Panc1 (cell line): ENCODE measurements around the gene PSORS1C2. TPM values are rescaled to one million over a fixed set of nuclear protein-coding genes. Genes with fewer than 3 reads are reported as not detected.

ENCODE experiments used
- ATAC-seq: fragments of 200-7000 bp; cut with Tn5 transposase; 2 replicates; pipeline ENCODE4 v1.9.1; 2020; ENCODE audit warnings: mild to moderate bottlenecking, moderate library complexity
- BruUV-seq: library from RNA; stranded (reverse); fragments of 400-500 nt; replicated peaks from 2 replicates; lab custom pipeline; 2021; lab: Mats Ljungman, UMichigan
- CTCF ChIA-PET: fragments of 300-600 bp; sonication (Branson Sonifier 250); formaldehyde crosslinking; loops from one replicate; lab custom pipeline; 2022; ENCODE audit warnings: antibody characterized with exemption; lab: Charles Lee
- POLR2A ChIA-PET: fragments of 300-600 bp; sonication (Branson Sonifier 250); formaldehyde crosslinking; loops from one replicate; lab custom pipeline; 2022; ENCODE audit warnings: antibody characterized with exemption; lab: Charles Lee
- DNase-seq: peaks from one replicate; pipeline ENCODE4 v3.0.0-alpha.2; 2010; ENCODE audit warnings: low read depth, low spot score
- H3K27ac ChIP-seq: 2 replicates; pipeline ENCODE4 v1.5.1; 2011; ENCODE audit warnings: mild to moderate bottlenecking, low read length, inconsistent platforms
- H3K27me3 ChIP-seq: fragments of 200-500 bp; sonication (Bioruptor generic); 2 replicates; pipeline ENCODE4 v1.6.0; 2014; ENCODE audit warnings: low read length, inconsistent platforms; ENCODE audit not compliant: control insufficient read depth, insufficient read depth
- H3K36me3 ChIP-seq: fragments of 200-500 bp; sonication (Bioruptor generic); 2 replicates; pipeline ENCODE4 v1.5.1; 2014; ENCODE audit warnings: inconsistent platforms, mild to moderate bottlenecking, low read length, moderate library complexity; ENCODE audit not compliant: control insufficient read depth, insufficient read depth
- H3K4me1 ChIP-seq: 2 replicates; pipeline ENCODE4 v1.5.1; 2011; ENCODE audit warnings: inconsistent platforms, mild to moderate bottlenecking, low read length, moderate library complexity; ENCODE audit not compliant: control insufficient read depth, insufficient read depth
- H3K4me3 ChIP-seq, 2 experiments: 2 replicates each; pipeline ENCODE4 v1.5.1; 2011 to 2012; ENCODE audit warnings: low read depth in 2 of 2, low read length in 2 of 2, mild to moderate bottlenecking in 2 of 2, inconsistent platforms in 1 of 2, moderate library complexity in 1 of 2
- H3K9me3 ChIP-seq: fragments of 200-500 bp; sonication (Bioruptor generic); 2 replicates; pipeline ENCODE4 v1.5.1; 2014; ENCODE audit warnings: low read depth, mild to moderate bottlenecking, inconsistent platforms, low read length, moderate library complexity; ENCODE audit not compliant: control insufficient read depth, insufficient read depth
- CTCF ChIP-seq: fragments of 450-650 bp; IDR thresholded peaks from 2 replicates; pipeline ENCODE4 v1.5.1; 2017; ENCODE audit warnings: mild to moderate bottlenecking
- POLR2AphosphoS5 ChIP-seq: IDR thresholded peaks from 2 replicates; pipeline ENCODE4 v1.6.1; 2012; ENCODE audit warnings: mild to moderate bottlenecking, low read depth, low read length, moderate library complexity
- REST ChIP-seq, 2 experiments: IDR thresholded peaks; 2 replicates each; pipeline ENCODE4 v1.6.1; 2011 to 2012; ENCODE audit warnings: low read depth in 2 of 2, control low read depth in 1 of 2, low read length in 1 of 2, mild to moderate bottlenecking in 1 of 2, moderate library complexity in 1 of 2; ENCODE audit not compliant: insufficient read depth in 1 of 2
- SIN3A ChIP-seq: IDR thresholded peaks from 2 replicates; pipeline ENCODE4 v1.6.1; 2012; ENCODE audit warnings: low read depth, mild to moderate bottlenecking, low read length, moderate library complexity, borderline replicate concordance; ENCODE audit not compliant: insufficient read depth
- TCF7L2 ChIP-seq: IDR thresholded peaks from 2 replicates; pipeline ENCODE4 v1.6.1; 2011; ENCODE audit warnings: mild to moderate bottlenecking, low read depth, low read length, inconsistent platforms
- in situ Hi-C: cut with HindIII; loops from 2 replicates; pipeline ENCODE4 v1.10.0; 2016; ENCODE audit warnings: low sequenced_read_pairs, low pct_unique_long_range_greater_than_20kb
- intact Hi-C: fragments of 100-400 bp; cut with micrococcal nuclease; formaldehyde crosslinking; loops from one replicate; pipeline ENCODE4 v1.10.0; 2022; ENCODE audit not compliant: unreplicated experiment
- total RNA-seq: library from RNA; stranded (reverse); gene quantifications from one replicate; pipeline ENCODE4 v1.2.1, GENCODE V29; 2021; ENCODE audit not compliant: unreplicated experiment

Gene PSORS1C2
- total RNA-seq, 1 experiment from 2014 or later = not detected

DNA sequence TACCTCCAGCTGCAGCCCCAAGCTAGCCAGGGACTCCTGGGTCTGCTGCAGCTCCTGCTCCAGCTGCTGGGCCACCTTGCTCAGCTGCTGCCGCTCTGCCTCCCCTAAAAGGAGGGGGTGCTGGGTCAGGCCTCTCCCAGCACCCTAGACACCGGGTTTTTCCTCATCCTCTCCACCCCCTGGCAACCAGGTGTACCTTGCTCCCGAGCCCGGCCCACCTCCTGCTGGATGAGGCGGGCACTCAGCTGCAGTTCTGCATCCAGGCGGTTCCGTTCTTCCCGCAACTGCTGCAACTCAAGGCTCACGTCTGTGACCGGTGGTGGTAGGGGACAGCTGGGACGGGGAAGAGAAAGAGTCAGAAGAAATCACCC is 6.1 kb upstream of the PSORS1C2 start:
- H3K9me3 ChIP-seq = no peaks in the 10 kb centered on the region
- intact Hi-C loops (no loop called here), in situ Hi-C loops (no loop called here)
- DNase-seq (no peak), ATAC-seq (no peak)
- TF ChIP-seq TCF7L2 (no peak), POLR2AphosphoS5 (no peak), REST (IDR thresholded peaks at IDR 0.05; ENCODE audit: insufficient read depth in 1 of 2, low read depth in 2 of 2, low read length in 1 of 2) (no peak), CTCF (no peak), SIN3A (no peak)
- H3K27me3 ChIP-seq = no peaks in the 10 kb centered on the region
- BruUV-seq = no TSS peak
- no peaks in the 10 kb centered on the region for H3K4me1 ChIP-seq
- ChIA-PET CTCF (interaction anchor here (0.6 kb wide), 1 partner anchor 47 kb away, joined by 5 read pairs; no protein-coding TSS in a partner anchor), POLR2A (no interaction called here)
- H3K4me3 ChIP-seq = no peak overlapping the region
- H3K27ac ChIP-seq = no peak overlapping the region
- H3K36me3 ChIP-seq = 0 out of 2 replicates have a peak, but pooled peaks cover 2% of the 10 kb centered on the region

GRCh38 chr6:31144296-31144969 is 5.6 kb upstream of the PSORS1C2 start:
- in situ Hi-C loops (no loop called here), intact Hi-C loops (no loop called here)
- Histone ChIP-seq H3K9me3 (no peaks in the 10 kb centered on the region), H3K4me1 (no peaks in the 10 kb centered on the region), H3K36me3 (0 out of 2 replicates have a peak, but pooled peaks cover 2% of the 10 kb centered on the region), H3K27me3 (no peaks in the 10 kb centered on the region), H3K4me3 (no peak overlapping the region), H3K27ac (no peak overlapping the region)
- TF ChIP-seq POLR2AphosphoS5 (no peak), TCF7L2 (no peak), SIN3A (no peak), CTCF (no peak)
- no TSS peak for BruUV-seq
- no peak for ATAC-seq
- CTCF ChIA-PET = interaction anchor here (0.6 kb wide), 1 partner anchor 48 kb away, joined by 5 read pairs; no protein-coding TSS in a partner anchor
- POLR2A ChIA-PET = no interaction called here
- DNase-seq = no peak
